ENCODE measurements around the gene PTPN14.
"Not testable (repeated sequence)": the region's sequence is repeated elsewhere in the genome, so short reads cannot be mapped to it uniquely, and the experiment has no call there.

PTPN14 gene

DNA sequence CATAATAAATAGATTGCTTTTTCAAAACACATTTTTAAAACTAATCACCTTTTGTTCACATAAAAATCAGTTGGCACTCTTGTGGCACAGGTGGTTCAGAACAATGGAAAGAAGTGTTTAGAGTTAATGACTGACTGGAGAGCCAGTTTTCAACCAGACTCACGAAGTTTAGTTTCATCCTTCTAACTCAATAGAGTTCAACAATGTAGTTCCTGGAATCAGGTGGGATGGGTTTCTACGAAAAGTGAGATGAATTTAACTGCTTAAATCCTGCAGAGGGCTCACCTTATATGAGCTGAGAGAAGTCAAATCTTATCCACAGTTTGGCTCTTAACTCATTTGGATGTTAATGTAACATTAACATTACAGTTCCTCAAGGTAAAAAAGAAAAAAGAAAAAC lies 153.9 kb downstream of the PTPN14 start:
- H3K27me3 Mint-ChIP-seq = no peaks in the 10 kb centered on the region
- no peaks in the 10 kb centered on the region for H3K36me3 Mint-ChIP-seq (ENCODE audit: low read depth)
- H3K4me3 Mint-ChIP-seq = no peak overlapping the region
- no peaks in the 10 kb centered on the region for H3K9me3 Mint-ChIP-seq
- no peak overlapping the region for H3K27ac Mint-ChIP-seq
- peaks cover 18% of the 10 kb centered on the region for H3K4me1 Mint-ChIP-seq (ENCODE audit: low read depth)

DNA sequence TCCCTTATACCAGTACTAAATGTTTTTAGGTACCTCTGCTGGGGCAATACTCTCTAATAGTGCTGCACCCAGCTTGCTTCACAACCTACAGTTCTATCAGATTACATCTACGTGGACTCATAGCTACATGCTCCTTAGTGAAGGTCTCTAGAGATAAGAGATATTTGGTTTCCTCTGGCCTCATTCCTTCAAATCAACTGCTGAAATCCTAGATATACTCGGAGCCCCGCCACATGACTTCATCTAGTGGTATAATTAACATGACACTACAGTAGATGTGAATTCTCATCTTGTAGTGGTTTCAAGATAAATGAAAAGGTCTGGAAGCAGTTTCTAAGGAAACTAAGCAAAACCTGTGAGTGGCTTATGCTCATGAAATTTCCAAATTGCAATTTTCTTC lies 155.1 kb downstream of the PTPN14 start:
- Mint-ChIP-seq H3K27ac (no peak overlapping the region), H3K4me3 (no peak overlapping the region), H3K9me3 (no peaks in the 10 kb centered on the region), H3K4me1 (ENCODE audit: low read depth) (peaks cover 18% of the 10 kb centered on the region), H3K27me3 (no peaks in the 10 kb centered on the region), H3K36me3 (ENCODE audit: low read depth) (no peaks in the 10 kb centered on the region)

DNA sequence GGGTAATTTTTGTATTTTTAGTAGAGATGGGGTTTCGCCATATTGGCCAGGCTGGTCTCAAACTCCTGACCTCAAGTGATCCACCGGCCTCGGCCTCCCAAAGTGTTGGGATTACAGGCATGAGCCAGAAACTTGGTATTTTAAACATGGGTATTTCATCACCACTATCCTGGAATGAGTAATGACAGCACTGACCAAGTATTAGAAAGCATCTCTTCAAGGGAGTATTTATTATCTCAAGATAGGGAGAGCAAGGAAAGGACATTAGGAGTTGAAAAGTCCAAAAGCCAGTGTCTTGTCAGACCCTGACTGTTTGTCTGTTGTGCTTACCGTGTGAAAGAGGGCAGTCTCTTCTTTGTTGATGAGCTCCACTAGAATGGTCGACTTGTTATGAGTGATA lies 156.8 kb downstream of the PTPN14 start:
- H3K9me3 Mint-ChIP-seq; H3K27ac Mint-ChIP-seq; H3K4me3 Mint-ChIP-seq; H3K36me3 Mint-ChIP-seq (ENCODE audit: low read depth); H3K27me3 Mint-ChIP-seq: not testable (repeated sequence)
- peaks cover 18% of the 10 kb centered on the region for H3K4me1 Mint-ChIP-seq (ENCODE audit: low read depth)

GRCh38 chr1:214393086-214393485 lies 158.3 kb downstream of the PTPN14 start:
- Mint-ChIP-seq H3K4me1 (ENCODE audit: low read depth) (peaks cover 18% of the 10 kb centered on the region), H3K4me3 (no peak overlapping the region), H3K36me3 (ENCODE audit: low read depth) (no peaks in the 10 kb centered on the region), H3K27ac (no peak overlapping the region), H3K9me3 (no peaks in the 10 kb centered on the region), H3K27me3 (no peaks in the 10 kb centered on the region)

DNA sequence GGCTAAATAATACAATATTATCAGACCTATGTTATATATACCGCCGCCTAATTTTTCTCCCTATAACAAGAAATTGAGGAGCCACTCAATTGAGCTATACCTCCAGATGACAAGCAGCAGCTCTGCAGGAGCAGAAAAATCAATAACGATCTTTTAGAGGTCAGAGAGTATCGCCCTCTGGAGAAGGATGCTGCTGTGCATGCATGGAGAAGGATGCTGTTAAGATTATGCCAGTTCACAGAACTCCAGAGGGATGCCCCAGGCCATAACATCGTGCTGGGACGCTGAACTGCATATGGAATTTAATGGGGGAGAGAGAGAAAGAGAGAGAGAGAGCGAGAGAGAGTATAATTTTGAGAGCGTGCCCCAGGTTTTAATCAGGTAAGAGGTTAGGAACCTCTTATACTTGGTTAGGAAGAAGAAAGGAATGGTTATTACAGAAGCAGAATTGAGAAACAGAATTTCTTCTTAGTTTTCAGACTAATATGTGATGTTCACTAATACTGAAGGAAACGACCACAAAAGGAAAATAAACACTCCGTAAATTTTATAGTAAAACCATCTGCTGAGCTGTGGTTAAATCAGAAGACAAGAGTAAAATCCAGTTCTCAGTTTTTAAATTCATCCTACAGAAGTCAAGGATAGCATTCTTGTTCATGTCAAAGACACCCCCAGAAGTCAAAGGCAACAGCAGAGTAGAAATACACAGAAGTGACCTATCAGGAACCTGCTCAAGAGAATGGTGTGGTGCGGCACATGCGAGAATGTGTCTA lies 159.3 kb downstream of the PTPN14 start:
- H3K36me3 Mint-ChIP-seq (ENCODE audit: low read depth) = no peaks in the 10 kb centered on the region
- peaks cover 8% of the 10 kb centered on the region for H3K4me1 Mint-ChIP-seq (ENCODE audit: low read depth)
- no peaks in the 10 kb centered on the region for H3K27me3 Mint-ChIP-seq
- no peak overlapping the region for H3K4me3 Mint-ChIP-seq
- H3K9me3 Mint-ChIP-seq = no peaks in the 10 kb centered on the region
- no peak overlapping the region for H3K27ac Mint-ChIP-seq

DNA sequence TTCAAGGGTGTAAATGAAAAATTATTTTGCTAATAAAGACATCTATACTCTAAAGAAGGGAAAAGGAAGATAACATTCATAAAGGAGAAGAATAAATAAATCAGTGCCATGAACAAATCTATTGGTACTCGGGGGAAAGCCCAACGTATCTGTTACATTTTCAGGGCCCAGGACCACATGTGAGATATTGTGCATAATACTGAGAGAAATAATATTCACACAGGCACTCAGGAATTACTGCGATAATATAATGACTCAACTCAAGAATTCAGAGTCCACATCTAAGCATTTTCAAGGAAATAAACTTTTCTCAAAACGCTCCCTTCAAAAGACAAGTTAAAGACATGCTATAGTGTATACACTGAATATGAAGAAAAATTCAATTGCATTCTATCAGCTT lies 161.7 kb downstream of the PTPN14 start:
- Mint-ChIP-seq H3K4me1 (ENCODE audit: low read depth) (no peaks in the 10 kb centered on the region), H3K9me3 (no peaks in the 10 kb centered on the region), H3K36me3 (ENCODE audit: low read depth) (no peaks in the 10 kb centered on the region), H3K27me3 (no peaks in the 10 kb centered on the region), H3K4me3 (no peak overlapping the region), H3K27ac (no peak overlapping the region)

DNA sequence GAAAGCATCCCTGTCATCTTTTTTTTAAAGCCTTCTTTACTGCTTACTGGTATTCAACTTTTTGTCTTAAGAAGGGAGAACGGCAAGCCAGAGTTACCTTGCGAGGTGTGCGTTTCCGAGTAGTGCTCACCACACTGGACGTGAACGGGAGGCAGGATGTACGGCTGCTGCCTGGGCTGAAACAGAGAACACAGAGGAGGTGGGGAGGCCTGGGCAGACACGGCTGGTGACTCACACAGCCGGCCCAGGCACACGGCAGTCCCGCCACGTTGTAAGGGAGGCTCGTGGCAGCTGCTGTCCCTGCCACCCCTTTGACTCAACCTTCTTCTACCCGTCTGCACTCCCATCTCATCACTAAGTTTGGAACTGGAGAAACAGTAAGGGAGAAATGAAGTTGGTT lies 164.7 kb downstream of the PTPN14 start:
- no peaks in the 10 kb centered on the region for H3K36me3 Mint-ChIP-seq (ENCODE audit: low read depth)
- no peaks in the 10 kb centered on the region for H3K9me3 Mint-ChIP-seq
- no peak overlapping the region for H3K4me3 Mint-ChIP-seq
- H3K27ac Mint-ChIP-seq = no peak overlapping the region
- H3K27me3 Mint-ChIP-seq = no peaks in the 10 kb centered on the region
- no peaks in the 10 kb centered on the region for H3K4me1 Mint-ChIP-seq (ENCODE audit: low read depth)

- H3K9me3 Mint-ChIP-seq = no peaks in the 10 kb centered on the region
- no peak overlapping the region for H3K27ac Mint-ChIP-seq
- H3K27me3 Mint-ChIP-seq = no peaks in the 10 kb centered on the region
- H3K36me3 Mint-ChIP-seq (ENCODE audit: low read depth) = no peaks in the 10 kb centered on the region
- H3K4me1 Mint-ChIP-seq (ENCODE audit: low read depth) = no peaks in the 10 kb centered on the region
- H3K4me3 Mint-ChIP-seq = no peak overlapping the region
Observed at GRCh38 chr1:214386333-214386732, 165.1 kb downstream of the PTPN14 start.

DNA sequence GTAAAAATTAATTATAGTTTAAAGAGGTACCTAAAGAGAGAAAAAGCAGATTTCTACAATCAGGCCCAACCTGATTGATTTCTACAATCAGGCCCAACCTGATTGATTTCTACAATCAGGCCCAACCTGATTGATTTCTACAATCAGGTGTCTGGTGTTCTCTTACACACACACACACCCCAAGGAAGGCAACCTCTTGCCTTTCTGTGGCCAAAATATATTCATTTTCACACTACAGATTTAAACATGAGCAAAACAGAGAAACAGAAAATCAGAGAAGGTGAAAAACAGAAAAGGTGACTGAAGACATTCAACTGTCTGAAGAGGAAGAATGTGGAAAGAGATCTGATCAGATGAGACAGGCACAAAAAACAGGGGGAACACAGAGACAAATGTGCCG lies 166.0 kb downstream of the PTPN14 start:
- Mint-ChIP-seq H3K27ac (no peak overlapping the region), H3K4me1 (ENCODE audit: low read depth) (no peaks in the 10 kb centered on the region), H3K27me3 (no peaks in the 10 kb centered on the region), H3K4me3 (no peak overlapping the region), H3K36me3 (ENCODE audit: low read depth) (no peaks in the 10 kb centered on the region), H3K9me3 (no peaks in the 10 kb centered on the region)

DNA sequence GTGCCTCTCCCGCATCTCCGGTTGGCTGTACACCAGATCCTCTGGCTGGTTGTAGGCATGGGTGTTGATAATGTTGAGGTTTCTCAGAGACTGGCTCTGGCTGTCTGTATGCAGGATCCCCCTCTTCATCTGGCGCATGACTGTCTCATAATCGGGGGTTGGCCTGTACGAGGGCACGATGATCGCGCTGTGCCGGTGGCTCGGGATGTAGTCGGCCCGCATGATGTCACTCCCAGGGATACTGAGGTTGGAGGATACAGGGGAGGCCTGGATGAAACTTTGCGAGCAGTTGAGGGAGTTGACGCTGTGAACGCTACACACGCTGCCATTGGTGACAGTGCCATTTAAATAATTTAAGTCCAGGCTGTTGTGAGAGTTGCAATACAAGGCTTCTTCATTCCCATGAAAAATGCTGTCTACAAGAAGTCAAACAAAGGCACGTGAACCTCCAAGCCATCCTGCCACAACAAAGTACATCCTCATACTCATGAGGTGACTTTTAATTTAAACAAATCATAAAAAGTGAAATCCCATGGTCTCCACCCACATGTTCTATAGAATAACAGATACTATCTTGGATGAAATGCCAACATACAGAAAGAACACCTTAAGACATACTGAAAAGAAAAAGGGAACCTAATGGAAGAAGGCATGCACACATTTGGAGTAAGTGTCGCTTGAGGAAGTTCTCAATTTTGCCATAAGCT lies 166.9 kb downstream of the PTPN14 start:
- Mint-ChIP-seq H3K27me3 (no peaks in the 10 kb centered on the region), H3K4me1 (ENCODE audit: low read depth) (no peaks in the 10 kb centered on the region), H3K9me3 (no peaks in the 10 kb centered on the region), H3K36me3 (ENCODE audit: low read depth) (no peaks in the 10 kb centered on the region), H3K4me3 (no peak overlapping the region), H3K27ac (no peak overlapping the region)

DNA sequence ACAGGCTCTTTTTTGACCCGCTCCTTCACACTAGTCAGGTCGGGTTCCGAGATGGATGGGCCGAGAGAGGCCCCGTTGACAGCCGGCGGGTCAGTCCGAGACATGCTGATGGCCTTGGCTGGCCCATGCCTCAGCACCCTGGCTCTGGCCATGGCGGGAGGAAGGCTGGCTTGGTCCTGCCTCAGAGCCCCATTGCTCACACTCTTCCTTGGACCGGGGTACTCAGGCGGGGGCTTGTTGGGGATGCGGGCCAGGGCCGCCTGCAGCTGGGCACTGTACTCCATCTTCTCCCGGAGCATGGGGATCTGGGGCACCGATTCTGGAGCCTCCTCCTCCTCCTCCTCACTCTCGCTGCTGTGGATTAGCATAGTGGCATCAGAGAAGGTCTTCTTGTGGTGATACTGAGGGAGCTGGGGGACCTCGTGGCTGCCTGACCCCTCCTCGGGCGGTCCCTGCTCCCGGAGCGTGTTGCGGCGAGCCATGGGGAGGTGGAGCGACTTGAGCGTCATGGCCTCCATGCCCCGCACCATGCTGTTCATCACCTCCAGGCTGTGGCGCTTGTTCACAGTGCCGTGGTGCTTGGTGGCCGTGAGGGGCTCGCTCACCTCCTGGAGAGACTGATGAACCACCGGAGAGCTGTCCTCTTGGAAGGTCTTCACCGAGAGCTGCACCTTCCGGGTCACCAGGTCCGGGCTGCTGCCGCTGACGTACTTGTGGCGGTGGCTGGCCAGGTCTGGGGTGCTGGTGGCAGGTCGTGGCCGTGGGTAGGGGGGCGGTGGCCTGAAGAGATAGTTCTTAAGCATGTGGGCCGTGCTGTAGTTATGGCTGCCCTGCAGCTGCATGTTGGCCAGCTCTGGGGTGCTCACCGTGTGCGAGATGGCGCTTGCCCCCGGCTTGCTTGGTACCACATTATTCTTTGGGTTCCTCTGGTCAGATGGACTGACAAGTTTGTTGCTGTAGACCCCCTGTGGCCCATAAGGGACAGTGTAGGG lies 167.7 kb downstream of the PTPN14 start:
- Mint-ChIP-seq H3K4me1 (ENCODE audit: low read depth) (no peaks in the 10 kb centered on the region), H3K36me3 (ENCODE audit: low read depth) (no peaks in the 10 kb centered on the region), H3K4me3 (no peak overlapping the region), H3K27me3 (no peaks in the 10 kb centered on the region), H3K27ac (no peak overlapping the region), H3K9me3 (no peaks in the 10 kb centered on the region)

GRCh38 chr1:214380986-214381695 lies 170.3 kb downstream of the PTPN14 start:
- no peaks in the 10 kb centered on the region for H3K9me3 Mint-ChIP-seq
- H3K36me3 Mint-ChIP-seq (ENCODE audit: low read depth) = no peaks in the 10 kb centered on the region
- no peak overlapping the region for H3K4me3 Mint-ChIP-seq
- H3K27ac Mint-ChIP-seq = no peak overlapping the region
- H3K27me3 Mint-ChIP-seq = no peaks in the 10 kb centered on the region
- no peaks in the 10 kb centered on the region for H3K4me1 Mint-ChIP-seq (ENCODE audit: low read depth)

- Mint-ChIP-seq H3K4me1 (ENCODE audit: low read depth) (no peaks in the 10 kb centered on the region), H3K4me3 (no peak overlapping the region), H3K27me3 (no peaks in the 10 kb centered on the region), H3K9me3 (no peaks in the 10 kb centered on the region), H3K36me3 (ENCODE audit: low read depth) (no peaks in the 10 kb centered on the region), H3K27ac (no peak overlapping the region)
Observed at GRCh38 chr1:214380396-214380795, 171.0 kb downstream of the PTPN14 start.

GRCh38 chr1:214379236-214379970 lies 172.0 kb downstream of the PTPN14 start:
- no peak overlapping the region for H3K4me3 Mint-ChIP-seq
- no peak overlapping the region for H3K27ac Mint-ChIP-seq
- H3K9me3 Mint-ChIP-seq = no peaks in the 10 kb centered on the region
- H3K27me3 Mint-ChIP-seq = no peaks in the 10 kb centered on the region
- H3K4me1 Mint-ChIP-seq (ENCODE audit: low read depth) = no peaks in the 10 kb centered on the region
- H3K36me3 Mint-ChIP-seq (ENCODE audit: low read depth) = no peaks in the 10 kb centered on the region
